A673 (cell line): ENCODE results near the gene RFX1. TPM values are rescaled to one million over a fixed set of nuclear protein-coding genes. Genes with fewer than 3 reads are reported as not detected.

Experiments used
- BruUV-seq: library from RNA; stranded (reverse); fragments of 400-500 nt; replicated peaks from 2 replicates; lab custom pipeline; 2021; lab: Mats Ljungman, UMichigan
- CTCF ChIA-PET: fragments of 300-600 bp; sonication (Branson Sonifier 250); formaldehyde crosslinking; loops from one replicate; lab custom pipeline; 2022; ENCODE audit warnings: antibody characterized with exemption; lab: Charles Lee
- POLR2A ChIA-PET: fragments of 300-600 bp; sonication (Branson Sonifier 250); formaldehyde crosslinking; loops from one replicate; lab custom pipeline; 2022; ENCODE audit warnings: antibody characterized with exemption; ENCODE audit not compliant: low non-redundant PET; lab: Charles Lee
- DNase-seq: peaks from one replicate; pipeline ENCODE4 v3.0.0-alpha.2; 2015; ENCODE audit warnings: low spot score
- H3K27ac ChIP-seq: fragments of 200-600 bp; sonication (generic); 2 replicates; pipeline ENCODE4 v1.5.1; 2016; ENCODE audit warnings: mixed run types, low read depth, mild to moderate bottlenecking, mixed read lengths, antibody characterized with exemption, low read length; ENCODE audit not compliant: poor library complexity, severe bottlenecking
- H3K27me3 ChIP-seq: fragments of 200-600 bp; sonication (generic); replicated peaks from 2 replicates; pipeline ENCODE4 v1.6.1; 2017; ENCODE audit warnings: mixed run types, low read depth, mild to moderate bottlenecking, mixed read lengths, antibody characterized with exemption, low read length; ENCODE audit not compliant: insufficient read depth, poor library complexity
- H3K36me3 ChIP-seq: fragments of 200-600 bp; sonication (generic); 2 replicates; pipeline ENCODE4 v1.6.1; 2016; ENCODE audit warnings: mixed run types, mild to moderate bottlenecking, mixed read lengths, antibody characterized with exemption, low read length; ENCODE audit not compliant: insufficient read depth, poor library complexity, severe bottlenecking
- H3K4me1 ChIP-seq: fragments of 200-600 bp; sonication (generic); 2 replicates; pipeline ENCODE4 v1.6.1; 2017; ENCODE audit warnings: mixed run types, mild to moderate bottlenecking, mixed read lengths, antibody characterized with exemption, low read length; ENCODE audit not compliant: insufficient read depth, poor library complexity, severe bottlenecking
- H3K4me3 ChIP-seq: fragments of 200-600 bp; sonication (generic); 2 replicates; pipeline ENCODE4 v1.5.1; 2016; ENCODE audit warnings: low read depth, mixed run types, mild to moderate bottlenecking, mixed read lengths, low read length; ENCODE audit not compliant: poor library complexity, severe bottlenecking
- H3K9me3 ChIP-seq: fragments of 200-600 bp; sonication (generic); 2 replicates; pipeline ENCODE4 v1.6.1; 2016; ENCODE audit warnings: mixed run types, low read depth, mild to moderate bottlenecking, mixed read lengths, antibody characterized with exemption, low read length; ENCODE audit not compliant: poor library complexity, severe bottlenecking
- CTCF ChIP-seq: fragments of 300-800, 200-600 bp; sonication (generic); conservative IDR thresholded peaks from 2 replicates; pipeline ENCODE4 v1.5.1; 2017; ENCODE audit warnings: low read depth, mild to moderate bottlenecking, antibody characterized with exemption, low read length, moderate library complexity, mixed read lengths
- EZH2 ChIP-seq: fragments of 200-600 bp; sonication (generic); IDR thresholded peaks from 2 replicates; pipeline ENCODE4 v1.6.1; 2017; ENCODE audit warnings: borderline replicate concordance, low read depth, mild to moderate bottlenecking, mixed read lengths, antibody characterized with exemption, low read length; ENCODE audit not compliant: poor library complexity, severe bottlenecking
- intact Hi-C: fragments of 100-400 bp; cut with micrococcal nuclease; formaldehyde crosslinking; loops from one replicate; pipeline ENCODE4 v1.10.0; 2022; ENCODE audit not compliant: unreplicated experiment
- total RNA-seq: library from RNA; stranded (reverse); gene quantifications from 2 replicates; pipeline ENCODE4 v1.2.3, GENCODE V29; 2021

Gene RFX1
- total RNA-seq, 1 experiment from 2014 or later, result 19.5 TPM

- Histone ChIP-seq H3K27me3 (no peaks in the 10 kb centered on the region), H3K9me3 (no peaks in the 10 kb centered on the region), H3K4me1 (no peaks in the 10 kb centered on the region), H3K27ac (no peak overlapping the region), H3K4me3 (no peak overlapping the region), H3K36me3 (peaks cover 48% of the 10 kb centered on the region)
- DNase-seq, result no peak
- intact Hi-C loops, result no loop called here
- TF ChIP-seq EZH2, result no peak
- ChIA-PET CTCF (no interaction called here), POLR2A (no interaction called here)
- no TSS peak for BruUV-seq
Observed at GRCh38 chr19:13965926-13966683, 40.0 kb downstream of the RFX1 start.

- intact Hi-C loops, result no loop called here
- Histone ChIP-seq H3K4me3 (no peak overlapping the region), H3K9me3 (no peaks in the 10 kb centered on the region), H3K4me1 (no peaks in the 10 kb centered on the region), H3K27ac (no peak overlapping the region), H3K36me3 (peaks cover 54% of the 10 kb centered on the region), H3K27me3 (no peaks in the 10 kb centered on the region)
- no TSS peak for BruUV-seq
- ChIA-PET POLR2A (no interaction called here), CTCF (no interaction called here)
- no peak for TF ChIP-seq CTCF
- TF ChIP-seq EZH2, result no peak
- DNase-seq, result no peak
Observed at GRCh38 chr19:13965377-13965896, 40.7 kb downstream of the RFX1 start.

GRCh38 chr19:13964776-13965175 lies 41.3 kb downstream of the RFX1 start:
- H3K4me1 ChIP-seq, result no peaks in the 10 kb centered on the region
- no peak for DNase-seq
- intact Hi-C loops, result no loop called here
- TF ChIP-seq EZH2, result no peak
- TF ChIP-seq CTCF, result no peak
- H3K27me3 ChIP-seq, result no peaks in the 10 kb centered on the region
- POLR2A ChIA-PET, result no interaction called here
- CTCF ChIA-PET, result no interaction called here
- BruUV-seq, result no TSS peak
- H3K27ac ChIP-seq, result no peak overlapping the region
- H3K36me3 ChIP-seq, result peaks cover 54% of the 10 kb centered on the region
- no peak overlapping the region for H3K4me3 ChIP-seq
- H3K9me3 ChIP-seq, result no peaks in the 10 kb centered on the region
